Measurements from ENCODE around the gene HDAC8.
A peak's percentile ranks its signal among the peaks of the same experiment; 100 is the strongest.

HDAC8 gene

DNA sequence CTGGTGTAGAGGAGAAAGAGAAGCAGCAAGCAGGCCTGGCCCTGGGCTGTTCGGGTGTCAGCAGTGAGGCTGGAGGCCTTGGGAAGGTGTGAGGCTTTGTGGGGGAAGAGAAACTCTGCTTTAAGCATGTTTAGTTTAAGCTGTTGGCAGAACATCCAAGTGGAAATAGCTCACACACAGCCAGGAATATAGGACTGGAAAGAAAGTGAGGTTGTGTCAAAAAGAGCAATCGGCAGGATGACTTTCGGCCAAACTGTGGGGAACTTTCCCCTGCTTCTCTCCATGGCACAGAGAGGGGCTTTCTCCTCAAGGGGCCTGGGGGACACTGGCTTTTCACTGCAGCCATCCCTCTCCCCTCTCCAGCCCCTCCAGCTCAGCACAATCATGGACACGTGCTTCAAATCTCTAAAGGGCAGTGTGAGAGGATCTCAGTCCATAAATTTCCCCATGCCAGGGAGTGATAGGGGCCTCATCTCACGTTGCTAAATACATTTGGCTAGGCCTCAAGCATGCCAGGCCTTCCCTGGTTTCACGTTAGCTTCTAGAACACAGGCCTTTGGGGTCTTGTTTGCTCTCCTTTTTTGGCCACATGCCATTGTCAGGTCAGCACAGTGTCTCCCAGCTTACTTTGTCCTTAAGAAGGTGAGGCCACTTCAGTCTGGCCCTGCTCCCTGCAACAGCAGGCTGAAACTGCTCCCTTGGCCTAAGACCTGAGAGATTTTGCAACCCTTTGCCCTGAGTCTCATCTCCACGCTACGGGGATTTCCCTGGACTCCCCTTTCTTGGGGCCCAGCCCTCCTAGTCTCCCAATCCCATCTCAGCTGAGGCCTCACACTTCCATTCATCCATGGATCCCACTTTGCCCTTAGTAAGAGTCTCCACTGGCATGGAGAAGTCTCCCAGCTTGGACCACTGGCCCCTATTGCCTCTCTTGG lies 258.7 kb downstream of the HDAC8 start:
- no peak for DNase-seq

DNA sequence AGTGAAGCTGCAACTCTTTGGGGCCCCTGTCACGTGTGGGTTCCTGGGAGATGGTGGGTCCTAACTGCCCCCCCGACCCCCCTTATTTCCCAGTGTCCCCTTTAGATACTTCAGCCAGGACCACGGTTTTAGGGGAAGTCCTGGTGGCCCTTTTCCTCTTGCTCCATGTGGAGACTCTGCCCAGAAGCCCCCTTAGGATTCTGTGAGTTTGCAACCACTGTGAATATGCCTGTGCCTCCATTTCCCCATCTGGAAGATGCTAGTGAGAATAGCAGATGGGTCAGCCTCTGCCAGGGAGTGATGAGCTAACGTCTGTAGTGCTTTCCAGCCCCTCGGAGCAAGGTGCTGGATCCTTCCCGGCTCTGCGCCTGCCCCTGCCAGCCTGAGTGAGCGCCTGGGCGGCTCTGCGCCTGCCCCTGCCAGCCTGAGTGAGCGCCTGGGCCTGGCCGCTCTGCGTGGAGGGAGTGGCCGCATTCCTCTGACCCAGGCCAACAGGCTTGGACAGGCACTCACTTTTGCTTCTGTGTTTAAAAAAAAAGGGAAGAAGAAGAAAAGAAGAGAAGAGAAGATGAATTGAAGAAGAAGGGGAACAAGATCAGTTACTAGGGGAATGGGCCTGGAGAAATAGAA lies 260.2 kb downstream of the HDAC8 start:
- no peak for DNase-seq

DNA sequence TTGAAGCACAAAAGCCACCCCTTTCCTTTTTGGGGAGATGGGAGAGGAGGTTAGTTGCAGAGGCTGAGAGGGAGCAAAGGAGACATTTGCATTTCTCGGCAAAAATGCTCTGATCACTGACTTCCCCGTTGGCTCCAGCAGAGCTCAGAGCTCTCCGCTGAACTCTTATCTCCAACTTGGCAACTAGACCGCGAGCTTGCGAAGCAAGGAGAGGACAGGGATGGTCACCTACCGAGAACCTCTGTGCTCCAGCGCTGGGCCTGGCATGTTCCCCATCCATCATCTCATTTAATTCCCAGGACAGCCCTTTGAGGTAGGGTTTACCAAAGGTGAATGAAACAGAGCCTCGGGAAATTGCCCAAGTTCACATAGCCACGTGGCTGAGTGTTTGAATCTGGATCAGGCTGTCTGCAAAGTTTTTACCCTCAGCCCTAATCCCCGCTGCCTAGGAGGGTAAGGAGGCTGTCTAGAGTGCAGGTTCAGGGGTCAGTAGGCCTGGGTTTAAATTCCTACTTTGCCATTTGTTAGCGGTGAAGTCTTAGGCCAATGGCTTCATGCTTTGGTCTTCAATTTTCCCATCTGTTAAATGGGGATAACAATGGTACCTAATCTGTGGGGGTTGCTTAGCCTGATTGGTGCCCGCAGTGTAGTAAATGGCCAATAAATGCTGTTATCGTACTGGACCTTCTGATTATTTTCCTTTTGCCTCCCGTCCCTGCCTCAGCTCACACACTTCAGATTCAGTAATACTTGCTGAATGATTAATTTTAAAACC lies 263.2 kb downstream of the HDAC8 start:
- no peak for DNase-seq

DNA sequence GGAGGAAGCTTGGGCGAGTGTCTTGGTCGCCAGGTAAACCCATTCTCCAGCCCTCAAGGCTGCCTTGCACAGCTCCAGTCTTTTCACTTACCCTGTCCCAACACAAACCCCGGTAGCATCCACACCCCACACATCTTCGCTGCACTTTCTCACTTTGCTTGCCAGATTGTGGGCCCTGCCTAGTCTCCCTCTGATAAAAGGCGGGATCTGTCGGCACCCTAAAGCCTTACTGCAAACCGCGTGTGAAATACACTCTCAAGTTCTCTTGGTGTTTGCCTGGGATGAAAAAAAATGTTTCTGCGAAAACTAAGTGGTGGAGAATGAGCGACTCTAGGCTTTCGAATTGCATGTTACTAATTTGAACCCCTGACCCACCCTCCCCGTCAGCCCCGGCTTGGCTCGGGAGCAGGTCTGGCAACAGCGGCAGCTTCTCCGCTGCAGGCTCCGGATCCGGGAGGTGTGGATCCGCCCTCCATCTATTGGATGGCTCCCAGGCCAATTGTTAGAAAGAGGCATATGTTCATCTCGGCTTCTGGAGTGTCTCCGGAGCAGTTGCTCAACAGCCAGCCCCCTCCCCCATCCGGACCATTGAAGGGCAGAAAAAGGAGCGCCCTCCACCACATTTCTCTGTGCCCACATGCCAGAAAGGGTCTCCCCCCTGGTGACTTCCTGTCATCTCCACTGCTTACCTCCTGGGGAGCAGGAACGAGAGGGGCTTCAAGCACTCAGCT lies 263.9 kb downstream of the HDAC8 start:
- peak in 1 of 5 donors; percentile 7 for DNase-seq

DNA sequence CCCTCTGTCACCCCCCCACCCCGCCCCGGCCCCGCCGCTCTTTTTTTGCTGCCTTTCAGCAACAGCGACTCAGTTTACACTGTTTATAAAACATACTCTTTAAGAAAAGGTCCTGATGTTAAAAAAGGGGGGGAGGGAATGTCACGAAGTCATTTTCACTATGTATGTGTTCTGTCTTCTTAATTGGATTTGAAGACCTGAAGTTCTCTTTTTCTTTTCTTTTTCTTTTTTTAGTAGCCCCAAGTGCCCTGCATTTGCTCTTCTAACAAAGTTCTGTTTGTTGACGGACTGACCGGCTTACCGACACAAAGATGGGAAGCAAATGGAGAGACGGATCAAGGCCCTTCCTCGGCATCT lies 264.5 kb downstream of the HDAC8 start:
- no peak for DNase-seq

DNA sequence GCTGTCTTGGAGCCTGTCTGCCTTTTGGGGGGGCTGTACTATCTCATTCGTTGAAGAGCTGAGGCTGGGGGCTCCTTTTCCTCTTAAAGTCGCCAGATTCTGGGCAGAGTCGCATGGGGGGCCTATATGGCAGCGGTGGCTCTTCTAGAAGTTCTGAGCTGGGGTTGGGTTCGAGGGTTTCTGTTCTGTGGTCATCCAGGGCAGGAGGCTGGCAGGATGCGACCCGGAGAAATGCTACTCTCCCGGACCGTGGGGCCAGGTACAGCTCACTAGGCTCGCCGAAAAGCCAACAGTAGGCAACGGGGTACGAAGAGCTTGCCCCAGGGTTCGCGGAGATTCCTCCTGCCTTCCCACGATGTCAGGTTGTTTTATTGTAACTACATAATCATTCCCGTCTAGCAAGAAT lies 265.0 kb downstream of the HDAC8 start:
- DNase-seq: no peak

DNA sequence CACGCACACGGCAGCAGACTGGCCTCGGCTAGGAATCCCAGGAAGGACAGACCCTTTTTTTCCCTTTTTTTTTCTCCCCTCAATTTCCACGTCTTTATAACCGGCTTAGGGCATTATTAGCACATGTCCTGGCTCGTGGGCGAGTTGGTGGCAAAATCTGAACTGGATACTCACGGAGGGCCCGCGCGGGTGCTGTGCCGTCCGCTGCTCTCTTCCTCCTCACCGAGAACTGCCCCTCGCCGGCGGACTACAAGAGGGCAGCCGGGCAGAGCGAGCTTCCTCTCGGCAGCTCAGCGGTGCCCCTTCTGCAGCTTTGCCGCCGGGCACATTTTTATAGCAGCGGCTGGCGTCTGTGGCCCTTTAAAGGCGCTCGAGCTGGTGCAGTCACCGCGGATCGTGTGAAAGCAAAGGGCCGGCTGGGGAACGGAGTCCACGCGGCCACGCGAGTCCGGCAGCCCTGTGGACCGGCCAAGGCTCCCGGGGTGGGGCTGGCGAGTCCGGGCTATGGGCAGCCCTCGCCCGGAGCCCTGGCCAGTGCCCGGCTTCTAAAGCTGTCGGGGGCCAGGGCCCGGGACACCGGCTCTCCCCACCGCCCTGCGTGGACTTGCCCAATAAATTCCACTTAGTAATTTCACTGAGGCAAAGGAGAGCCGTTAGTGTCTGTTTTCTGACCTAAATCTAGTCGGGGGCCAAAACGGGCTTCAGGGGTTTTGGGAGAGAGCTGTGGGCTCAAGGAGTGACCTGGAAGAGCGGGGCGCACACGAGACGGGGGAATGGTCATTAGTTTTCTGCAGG lies 265.6 kb downstream of the HDAC8 start:
- DNase-seq: peak in 1 of 5 donors; percentile 9

DNA sequence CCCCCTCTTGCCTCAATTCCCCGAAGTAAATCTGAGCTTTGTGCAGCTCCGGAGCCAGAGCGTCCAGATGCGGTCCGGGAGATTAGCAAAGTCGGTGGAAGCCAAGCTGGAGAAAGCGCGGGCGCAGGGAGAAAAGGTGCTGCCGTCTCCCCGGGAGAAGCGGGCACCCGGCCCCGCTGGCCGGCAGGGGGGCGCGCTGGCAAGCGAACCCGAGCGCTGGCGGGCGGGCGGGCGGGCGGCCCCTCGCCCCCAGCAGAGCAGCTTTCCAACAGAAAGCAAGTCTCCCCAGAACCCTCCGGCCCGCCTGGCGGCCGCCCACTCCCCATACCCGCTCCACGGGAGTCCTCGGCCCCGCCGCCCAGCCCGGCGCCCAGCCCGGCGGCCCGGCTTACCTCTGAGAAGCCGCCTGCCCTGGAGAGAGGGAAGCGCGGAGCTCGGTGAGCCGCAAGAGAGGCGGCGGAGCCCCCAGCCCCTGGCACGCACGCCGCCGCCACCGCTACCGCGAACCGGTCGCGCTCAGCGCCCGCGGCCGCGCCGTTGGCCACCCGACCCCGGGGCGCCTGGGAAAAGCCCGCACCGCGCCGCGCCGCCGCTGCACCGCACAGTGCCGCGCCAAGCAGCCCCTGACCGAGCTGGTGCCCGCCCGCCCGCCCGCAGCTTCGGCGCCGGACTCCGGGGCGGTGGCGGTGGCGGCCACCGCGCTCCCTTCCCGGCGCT lies 266.4 kb downstream of the HDAC8 start:
- no peak for DNase-seq

DNA sequence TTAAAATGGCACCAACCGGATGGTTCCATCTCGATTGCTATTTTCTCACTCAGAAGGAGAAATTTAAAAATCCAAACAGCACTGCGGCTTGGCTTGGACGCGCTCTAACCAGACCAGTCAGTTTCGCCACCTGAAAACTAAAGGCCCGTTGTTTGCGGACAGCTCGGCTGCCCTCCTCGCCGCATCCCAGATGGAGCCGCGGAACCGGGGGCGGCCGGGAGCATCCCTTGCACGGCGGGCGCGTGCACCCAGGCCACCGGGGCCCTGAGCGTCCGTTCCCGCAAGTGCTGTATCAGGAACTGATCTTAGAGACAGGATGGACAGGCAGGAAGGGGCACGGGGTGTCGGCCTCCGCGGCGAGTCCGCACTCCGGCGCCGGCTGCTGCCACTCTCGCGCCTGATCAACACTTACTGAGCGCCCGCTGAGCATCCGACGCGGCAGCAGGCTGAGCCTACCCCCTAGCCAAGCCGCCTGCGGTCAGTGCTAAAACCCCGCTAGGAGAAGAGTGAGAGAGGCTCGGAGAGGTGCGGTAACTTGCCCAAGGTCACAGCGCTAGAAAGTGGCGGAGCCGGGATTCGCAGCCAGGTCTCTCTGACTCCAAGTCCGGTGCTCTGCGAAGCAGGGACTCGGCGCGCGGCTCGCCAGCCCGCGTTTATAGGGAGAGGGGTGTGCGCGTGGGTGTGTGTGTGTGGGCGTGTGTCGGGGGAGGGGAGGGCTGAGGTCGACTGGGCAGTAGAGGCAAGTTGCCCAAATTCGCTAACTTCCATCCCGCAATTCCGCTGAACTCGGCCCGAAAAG lies 267.2 kb downstream of the HDAC8 start, which contains the start of gene CITED1:
CITED1 (minus strand) TSS at position 629 of the 799 bp plus-strand sequence. CDS start 3,045 bp downstream, outside the sequence.
- peak in 1 of 5 donors; percentile 2 for DNase-seq

DNA sequence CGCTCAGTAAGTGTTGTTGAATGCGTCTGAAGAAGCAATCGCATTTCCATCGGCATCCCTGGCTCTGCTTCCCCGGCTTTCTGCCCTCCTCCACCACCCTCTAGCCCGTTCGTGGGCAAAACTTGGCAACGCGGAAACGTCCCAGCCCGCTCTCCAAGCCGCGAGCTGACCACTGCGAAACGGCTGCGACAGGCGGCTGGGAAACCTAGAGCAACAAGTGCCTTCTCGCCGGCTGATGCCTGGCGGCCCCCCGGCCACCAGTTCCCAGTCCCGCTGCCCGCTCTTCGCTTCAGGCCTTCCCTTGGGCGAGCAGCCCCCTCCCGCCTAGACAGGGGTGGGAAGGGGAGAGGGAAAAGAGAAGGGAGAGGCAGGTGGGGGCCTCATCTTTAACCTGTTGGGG lies 267.8 kb downstream of the HDAC8 start:
- no peak for DNase-seq

DNA sequence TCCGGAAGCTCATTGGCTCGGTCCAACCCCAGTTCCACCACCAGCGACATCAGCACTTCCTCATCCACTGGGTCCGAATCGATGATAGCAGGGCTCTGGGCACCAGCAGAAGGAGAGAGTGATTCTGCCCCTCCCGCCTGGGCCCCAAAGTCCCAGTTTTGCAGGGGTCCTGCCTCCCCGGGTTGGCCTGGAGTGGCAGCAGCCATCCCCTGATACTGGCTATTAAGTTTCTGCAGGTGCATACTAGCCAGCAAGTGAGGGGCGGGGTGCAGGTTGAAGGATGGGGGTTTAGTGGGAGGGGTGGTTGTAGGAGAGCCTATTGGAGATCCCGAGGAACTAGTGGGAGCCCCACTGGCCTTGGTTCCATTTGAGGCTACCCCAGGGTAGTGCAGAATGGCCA lies 270.9 kb downstream of the HDAC8 start:
- no peak for DNase-seq

DNA sequence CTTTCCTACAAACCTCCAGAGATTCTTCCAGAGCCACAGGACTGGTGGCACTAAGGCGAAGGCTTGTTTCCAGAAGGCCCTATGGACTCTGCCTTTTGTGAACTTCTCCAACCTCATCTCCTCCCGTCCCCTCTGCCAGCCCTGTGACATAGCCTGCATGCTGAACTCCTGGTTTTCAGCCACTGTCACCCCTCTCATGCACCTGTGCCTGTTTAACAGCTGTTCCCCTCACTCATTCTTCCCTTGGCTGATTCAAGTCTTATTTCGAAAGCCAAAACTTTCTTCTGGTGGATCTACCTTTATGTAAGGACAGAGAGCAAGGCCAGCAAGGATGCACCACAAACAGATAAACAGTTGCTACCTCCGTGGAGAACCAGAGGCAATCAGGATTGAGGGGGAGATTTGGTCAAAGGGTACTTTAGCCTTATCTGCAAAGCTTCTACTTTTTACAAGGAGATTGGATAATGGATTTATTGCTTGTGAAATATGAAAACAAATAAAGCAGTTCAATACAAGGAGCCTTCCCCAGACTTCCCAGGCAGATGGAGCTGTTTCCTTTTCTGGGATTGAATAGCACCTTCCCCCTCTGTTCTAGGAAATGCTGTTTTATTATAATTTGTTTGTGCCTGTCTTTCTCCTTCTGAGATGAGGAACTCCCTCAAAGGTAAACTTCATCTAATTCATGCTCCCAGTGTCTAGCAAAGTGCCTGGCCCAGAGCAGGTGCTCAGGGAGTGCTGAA lies 272.6 kb downstream of the HDAC8 start:
- DNase-seq: no peak

DNA sequence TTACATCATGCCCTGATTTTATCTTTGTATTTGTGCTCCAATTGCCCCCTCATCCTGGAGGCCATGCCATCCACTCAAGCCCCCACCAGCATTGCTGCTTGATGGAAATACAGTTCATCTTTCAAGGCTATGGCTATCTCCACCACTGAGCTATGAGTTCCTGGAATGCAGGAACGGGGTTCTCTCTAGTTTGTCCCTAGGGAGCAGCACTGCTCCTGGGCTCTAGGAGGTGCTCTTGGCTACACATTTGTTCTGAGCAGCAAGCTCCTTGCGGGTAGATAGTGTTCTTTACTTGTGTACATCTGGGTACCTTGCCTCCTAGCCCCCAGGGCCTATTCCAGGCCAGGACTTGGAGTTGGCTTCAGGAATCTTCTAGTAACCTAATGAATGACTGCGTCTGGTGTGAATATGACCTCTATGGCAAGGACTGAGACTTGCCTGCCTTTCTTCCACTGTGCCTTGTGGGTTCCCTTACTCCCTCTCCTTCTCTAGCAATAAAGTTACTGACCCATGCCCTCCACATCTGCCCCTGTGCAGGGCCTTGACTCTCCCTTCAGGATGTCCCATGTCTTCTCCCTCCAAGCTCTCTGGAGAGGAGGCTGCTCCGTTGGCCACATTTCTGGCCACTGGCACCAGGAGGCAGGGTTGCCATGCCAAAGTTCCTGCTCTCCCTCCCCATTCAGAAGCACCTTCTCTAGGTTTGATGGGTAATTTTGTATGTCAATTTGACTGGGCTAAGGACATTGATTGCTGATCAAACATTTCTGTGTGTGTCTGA lies 274.5 kb downstream of the HDAC8 start:
- peak in 1 of 5 donors; percentile 35 for DNase-seq

DNA sequence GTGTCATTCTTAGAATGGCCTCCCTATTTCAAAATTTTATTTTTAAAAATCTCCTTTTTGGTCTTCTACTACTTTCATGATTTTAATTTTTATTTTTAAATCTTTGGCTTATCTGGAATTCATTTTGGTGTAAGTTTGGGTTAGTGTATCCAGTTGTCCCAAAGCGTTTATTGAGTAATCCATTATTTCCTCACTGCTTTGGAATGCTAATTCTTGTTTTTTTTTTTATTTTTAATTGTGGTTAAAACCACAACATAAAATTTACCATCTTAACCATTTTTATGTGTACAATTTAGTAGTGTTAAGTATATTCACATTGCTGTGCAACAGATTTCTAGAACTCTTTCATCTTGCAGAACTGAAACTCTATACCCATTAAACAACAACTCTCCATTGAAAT lies 275.7 kb downstream of the HDAC8 start:
- DNase-seq: no peak

DNA sequence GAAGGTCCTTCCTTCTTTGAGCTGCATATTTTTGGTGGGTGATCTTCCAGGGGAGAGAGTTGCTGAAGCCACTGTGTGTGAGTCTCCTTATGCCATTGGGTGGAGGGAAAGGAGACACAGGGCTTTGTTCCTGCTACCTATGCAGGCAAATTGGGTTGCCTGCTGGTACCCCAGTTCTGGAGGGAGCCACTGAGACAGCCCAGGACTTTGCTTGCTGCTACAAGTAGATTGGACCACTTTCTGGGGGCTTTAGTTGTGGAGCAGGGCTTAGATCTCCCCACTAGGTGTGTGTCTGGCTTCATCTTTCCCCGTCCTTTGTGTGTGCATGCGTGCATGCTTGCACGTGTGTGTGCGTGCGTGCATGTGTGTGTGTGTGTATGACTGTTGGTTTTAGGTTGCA lies 276.9 kb downstream of the HDAC8 start:
- DNase-seq: no peak

DNA sequence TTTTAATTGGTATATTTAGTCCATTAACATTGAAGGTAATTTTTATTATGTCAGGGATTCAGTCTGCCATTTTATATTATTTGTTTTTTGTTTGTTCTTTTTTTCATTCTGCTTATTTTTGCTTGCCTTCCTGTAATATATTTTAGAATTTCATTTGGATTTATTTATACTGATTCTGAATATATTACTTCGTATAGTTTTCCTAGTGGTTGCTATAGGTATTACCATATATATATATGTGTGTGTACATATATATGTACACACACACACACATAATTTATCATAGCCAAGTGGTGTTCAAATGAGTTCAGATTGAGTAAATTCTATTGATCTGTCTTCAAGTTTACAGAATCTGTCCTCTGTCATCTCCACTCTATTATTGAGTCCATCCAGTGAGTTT lies 278.1 kb downstream of the HDAC8 start:
- no peak for DNase-seq

DNA sequence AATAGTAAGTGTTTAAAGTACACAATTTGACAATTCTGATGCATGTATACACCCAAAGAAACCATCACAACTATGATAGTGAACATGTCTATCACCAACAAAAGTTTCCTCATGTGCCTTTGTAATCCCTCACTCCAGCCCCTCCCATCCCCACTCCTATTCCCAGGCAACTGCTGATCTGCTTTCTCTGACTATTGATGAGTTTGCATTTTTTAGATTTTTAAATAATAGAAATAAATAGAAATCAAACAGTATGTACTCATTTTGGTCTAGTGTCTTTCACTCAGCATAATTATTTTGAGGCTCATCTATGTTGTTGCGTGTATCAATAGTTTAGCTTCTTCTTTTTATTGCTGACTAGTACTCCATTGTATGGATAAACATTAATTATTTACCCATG lies 290.3 kb downstream of the HDAC8 start:
- no peak for DNase-seq

DNA sequence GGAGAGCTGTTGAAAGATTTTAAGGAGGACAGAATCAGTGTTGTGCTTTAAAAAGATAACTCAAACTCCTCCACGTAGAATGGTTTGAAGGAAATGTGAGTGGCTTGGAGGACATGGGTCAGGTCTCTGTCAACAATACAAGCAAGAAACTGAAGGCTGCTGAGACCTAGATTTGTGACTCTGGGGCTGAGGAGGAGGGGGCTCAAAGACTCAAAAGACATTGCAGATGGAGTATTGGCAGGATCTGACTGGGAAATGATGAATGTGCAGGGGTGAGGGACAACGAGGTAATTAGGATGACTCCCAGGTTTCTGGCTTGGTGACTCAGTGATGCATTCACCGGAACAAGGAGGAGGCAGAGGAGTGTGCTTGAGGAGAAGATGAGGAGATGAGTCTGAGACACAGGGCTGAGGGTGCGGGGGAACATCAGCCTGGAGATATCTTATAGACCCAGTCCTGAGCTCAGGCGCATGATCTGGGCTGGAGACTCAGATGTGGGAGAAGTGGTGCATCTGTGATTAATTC lies 292.3 kb downstream of the HDAC8 start:
- DNase-seq: no peak
